ENCODE measurements around the gene DLST.

DNA sequence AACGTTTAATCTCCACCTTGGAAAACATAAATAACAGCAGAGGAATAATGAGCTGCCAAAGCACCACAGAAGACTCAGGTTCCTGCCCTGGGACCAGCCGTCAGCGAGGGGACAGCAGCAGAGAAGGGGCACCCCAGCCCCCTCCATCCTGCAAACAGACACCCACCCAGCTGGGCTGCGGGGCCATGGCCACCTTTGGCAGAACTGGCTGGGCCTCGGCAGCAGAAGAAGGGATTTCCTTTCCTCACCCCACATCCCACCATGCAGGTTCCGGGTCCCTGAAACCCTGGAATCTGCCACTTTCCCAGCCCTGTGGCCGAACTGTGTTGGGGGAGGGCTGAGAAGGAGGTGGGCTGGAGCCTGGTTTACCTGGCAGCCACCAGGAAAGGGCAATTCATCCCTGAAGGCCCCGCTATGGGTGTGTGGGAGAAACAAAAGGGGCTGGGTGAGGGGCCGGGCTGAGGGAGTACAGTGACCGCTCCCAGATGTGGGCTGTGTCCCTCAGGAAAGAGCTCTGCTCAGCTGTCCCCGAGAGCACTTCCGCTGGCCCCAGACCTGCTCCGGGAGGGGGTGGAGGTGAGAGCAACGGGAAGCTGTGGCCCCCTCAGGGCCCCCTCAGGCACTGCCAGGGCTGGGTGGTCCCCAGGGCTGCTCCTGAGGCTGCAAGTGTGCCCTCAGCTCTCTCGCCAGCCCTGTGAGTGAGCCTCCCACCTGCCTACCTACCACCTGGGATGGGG, 69.9 kb downstream of the DLST start:
- TF ChIP-seq, protein P1, sequence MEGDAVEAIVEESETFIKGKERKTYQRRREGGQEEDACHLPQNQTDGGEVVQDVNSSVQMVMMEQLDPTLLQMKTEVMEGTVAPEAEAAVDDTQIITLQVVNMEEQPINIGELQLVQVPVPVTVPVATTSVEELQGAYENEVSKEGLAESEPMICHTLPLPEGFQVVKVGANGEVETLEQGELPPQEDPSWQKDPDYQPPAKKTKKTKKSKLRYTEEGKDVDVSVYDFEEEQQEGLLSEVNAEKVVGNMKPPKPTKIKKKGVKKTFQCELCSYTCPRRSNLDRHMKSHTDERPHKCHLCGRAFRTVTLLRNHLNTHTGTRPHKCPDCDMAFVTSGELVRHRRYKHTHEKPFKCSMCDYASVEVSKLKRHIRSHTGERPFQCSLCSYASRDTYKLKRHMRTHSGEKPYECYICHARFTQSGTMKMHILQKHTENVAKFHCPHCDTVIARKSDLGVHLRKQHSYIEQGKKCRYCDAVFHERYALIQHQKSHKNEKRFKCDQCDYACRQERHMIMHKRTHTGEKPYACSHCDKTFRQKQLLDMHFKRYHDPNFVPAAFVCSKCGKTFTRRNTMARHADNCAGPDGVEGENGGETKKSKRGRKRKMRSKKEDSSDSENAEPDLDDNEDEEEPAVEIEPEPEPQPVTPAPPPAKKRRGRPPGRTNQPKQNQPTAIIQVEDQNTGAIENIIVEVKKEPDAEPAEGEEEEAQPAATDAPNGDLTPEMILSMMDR (IDR thresholded peaks at IDR 0.05), result no peak
- no peak for TF ChIP-seq NFATC4 (CRISPR knock-in tag; IDR thresholded peaks at IDR 0.05)
- no peak for TF ChIP-seq ELF4 (CRISPR knock-in tag; IDR thresholded peaks at IDR 0.05; ENCODE audit: low read depth)
- TF ChIP-seq, protein P2, sequence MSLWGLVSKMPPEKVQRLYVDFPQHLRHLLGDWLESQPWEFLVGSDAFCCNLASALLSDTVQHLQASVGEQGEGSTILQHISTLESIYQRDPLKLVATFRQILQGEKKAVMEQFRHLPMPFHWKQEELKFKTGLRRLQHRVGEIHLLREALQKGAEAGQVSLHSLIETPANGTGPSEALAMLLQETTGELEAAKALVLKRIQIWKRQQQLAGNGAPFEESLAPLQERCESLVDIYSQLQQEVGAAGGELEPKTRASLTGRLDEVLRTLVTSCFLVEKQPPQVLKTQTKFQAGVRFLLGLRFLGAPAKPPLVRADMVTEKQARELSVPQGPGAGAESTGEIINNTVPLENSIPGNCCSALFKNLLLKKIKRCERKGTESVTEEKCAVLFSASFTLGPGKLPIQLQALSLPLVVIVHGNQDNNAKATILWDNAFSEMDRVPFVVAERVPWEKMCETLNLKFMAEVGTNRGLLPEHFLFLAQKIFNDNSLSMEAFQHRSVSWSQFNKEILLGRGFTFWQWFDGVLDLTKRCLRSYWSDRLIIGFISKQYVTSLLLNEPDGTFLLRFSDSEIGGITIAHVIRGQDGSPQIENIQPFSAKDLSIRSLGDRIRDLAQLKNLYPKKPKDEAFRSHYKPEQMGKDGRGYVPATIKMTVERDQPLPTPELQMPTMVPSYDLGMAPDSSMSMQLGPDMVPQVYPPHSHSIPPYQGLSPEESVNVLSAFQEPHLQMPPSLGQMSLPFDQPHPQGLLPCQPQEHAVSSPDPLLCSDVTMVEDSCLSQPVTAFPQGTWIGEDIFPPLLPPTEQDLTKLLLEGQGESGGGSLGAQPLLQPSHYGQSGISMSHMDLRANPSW (CRISPR knock-in tag; conservative IDR thresholded peaks at IDR 0.05; ENCODE audit: low read depth), result no peak
- no peak for TF ChIP-seq ZNF138 (CRISPR knock-in tag; conservative IDR thresholded peaks at IDR 0.05)
- TF ChIP-seq, protein P3, sequence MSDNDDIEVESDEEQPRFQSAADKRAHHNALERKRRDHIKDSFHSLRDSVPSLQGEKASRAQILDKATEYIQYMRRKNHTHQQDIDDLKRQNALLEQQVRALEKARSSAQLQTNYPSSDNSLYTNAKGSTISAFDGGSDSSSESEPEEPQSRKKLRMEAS (CRISPR knock-in tag; IDR thresholded peaks at IDR 0.05), result no peak
- TF ChIP-seq, protein P4, sequence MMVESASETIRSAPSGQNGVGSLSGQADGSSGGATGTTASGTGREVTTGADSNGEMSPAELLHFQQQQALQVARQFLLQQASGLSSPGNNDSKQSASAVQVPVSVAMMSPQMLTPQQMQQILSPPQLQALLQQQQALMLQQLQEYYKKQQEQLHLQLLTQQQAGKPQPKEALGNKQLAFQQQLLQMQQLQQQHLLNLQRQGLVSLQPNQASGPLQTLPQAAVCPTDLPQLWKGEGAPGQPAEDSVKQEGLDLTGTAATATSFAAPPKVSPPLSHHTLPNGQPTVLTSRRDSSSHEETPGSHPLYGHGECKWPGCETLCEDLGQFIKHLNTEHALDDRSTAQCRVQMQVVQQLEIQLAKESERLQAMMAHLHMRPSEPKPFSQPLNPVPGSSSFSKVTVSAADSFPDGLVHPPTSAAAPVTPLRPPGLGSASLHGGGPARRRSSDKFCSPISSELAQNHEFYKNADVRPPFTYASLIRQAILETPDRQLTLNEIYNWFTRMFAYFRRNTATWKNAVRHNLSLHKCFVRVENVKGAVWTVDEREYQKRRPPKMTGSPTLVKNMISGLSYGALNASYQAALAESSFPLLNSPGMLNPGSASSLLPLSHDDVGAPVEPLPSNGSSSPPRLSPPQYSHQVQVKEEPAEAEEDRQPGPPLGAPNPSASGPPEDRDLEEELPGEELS (CRISPR knock-in tag; IDR thresholded peaks at IDR 0.05), result no peak
- TF ChIP-seq, protein P5, sequence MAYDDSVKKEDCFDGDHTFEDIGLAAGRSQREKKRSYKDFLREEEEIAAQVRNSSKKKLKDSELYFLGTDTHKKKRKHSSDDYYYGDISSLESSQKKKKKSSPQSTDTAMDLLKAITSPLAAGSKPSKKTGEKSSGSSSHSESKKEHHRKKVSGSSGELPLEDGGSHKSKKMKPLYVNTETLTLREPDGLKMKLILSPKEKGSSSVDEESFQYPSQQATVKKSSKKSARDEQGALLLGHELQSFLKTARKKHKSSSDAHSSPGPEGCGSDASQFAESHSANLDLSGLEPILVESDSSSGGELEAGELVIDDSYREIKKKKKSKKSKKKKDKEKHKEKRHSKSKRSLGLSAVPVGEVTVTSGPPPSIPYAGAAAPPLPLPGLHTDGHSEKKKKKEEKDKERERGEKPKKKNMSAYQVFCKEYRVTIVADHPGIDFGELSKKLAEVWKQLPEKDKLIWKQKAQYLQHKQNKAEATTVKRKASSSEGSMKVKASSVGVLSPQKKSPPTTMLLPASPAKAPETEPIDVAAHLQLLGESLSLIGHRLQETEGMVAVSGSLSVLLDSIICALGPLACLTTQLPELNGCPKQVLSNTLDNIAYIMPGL (CRISPR knock-in tag; IDR thresholded peaks at IDR 0.05), result no peak
- TF ChIP-seq HMGA2 (CRISPR knock-in tag; IDR thresholded peaks at IDR 0.05), result no peak
- TF ChIP-seq IRF2 (CRISPR knock-in tag; IDR thresholded peaks at IDR 0.05; ENCODE audit: borderline replicate concordance, low read depth), result no peak
- TF ChIP-seq, protein P6, sequence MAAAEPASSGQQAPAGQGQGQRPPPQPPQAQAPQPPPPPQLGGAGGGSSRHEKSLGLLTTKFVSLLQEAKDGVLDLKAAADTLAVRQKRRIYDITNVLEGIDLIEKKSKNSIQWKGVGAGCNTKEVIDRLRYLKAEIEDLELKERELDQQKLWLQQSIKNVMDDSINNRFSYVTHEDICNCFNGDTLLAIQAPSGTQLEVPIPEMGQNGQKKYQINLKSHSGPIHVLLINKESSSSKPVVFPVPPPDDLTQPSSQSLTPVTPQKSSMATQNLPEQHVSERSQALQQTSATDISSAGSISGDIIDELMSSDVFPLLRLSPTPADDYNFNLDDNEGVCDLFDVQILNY (CRISPR knock-in tag; IDR thresholded peaks at IDR 0.05), result no peak
- no peak for TF ChIP-seq NR1H2 (CRISPR knock-in tag; IDR thresholded peaks at IDR 0.05)
